Measurements from ENCODE around the gene NELFCD.
"Not testable (repeated sequence)": the region's sequence is repeated elsewhere in the genome, so short reads cannot be mapped to it uniquely, and the experiment has no call there.

The NELFCD gene

DNA sequence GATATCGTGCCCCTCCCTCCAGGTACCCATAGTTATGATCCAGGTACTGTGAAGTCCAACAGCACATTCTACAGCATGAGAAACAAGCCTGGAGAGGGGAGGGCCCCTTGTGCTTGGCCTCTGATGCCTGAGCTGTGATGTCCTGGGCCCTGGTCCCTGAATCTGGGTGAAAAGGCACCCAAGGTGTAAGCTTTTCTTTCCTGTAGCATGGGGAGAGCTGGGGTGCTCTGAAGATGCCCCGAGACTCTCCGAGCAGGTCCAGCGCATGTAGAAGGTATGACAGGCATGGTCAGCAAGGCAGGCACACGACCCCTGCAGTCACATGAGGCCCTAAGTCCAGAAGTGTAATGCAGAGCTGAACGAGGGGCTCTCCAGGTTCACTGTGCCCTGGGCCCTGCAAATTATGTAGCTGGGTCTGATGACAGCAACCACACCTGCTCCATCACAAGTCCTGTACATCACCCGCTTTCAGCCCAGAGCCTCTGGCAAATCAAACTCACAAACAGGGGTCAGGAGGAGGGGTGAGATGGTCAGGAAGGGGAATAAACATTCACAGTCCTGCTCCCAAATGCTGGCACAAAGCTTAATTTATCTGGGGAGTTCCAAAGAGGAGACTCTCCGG, 27.8 kb downstream of the NELFCD start:
- no peaks in the 10 kb centered on the region for H3K9me2 ChIP-seq (replicated peaks; ENCODE audit: insufficient read depth, low read length)
- peaks cover 23% of the 10 kb centered on the region for H3K79me2 ChIP-seq (ENCODE audit: insufficient read depth, low read length)
- no peak overlapping the region for H3K27ac ChIP-seq (ENCODE audit: low read depth, low read length)
- peaks cover 12% of the 10 kb centered on the region for H3F3A ChIP-seq (ENCODE audit: insufficient read depth)
- H2AFZ ChIP-seq (ENCODE audit: low read depth, low read length, severe bottlenecking): no peak overlapping the region
- H3K4me2 ChIP-seq (ENCODE audit: low read depth, low read length, poor library complexity, severe bottlenecking): no peak overlapping the region
- H4K20me1 ChIP-seq (ENCODE audit: low read depth, low read length): 0 out of 2 replicates have a peak, but pooled peaks cover 2% of the 10 kb centered on the region
- no peak overlapping the region for H3K9ac ChIP-seq (ENCODE audit: low read length)
- H3K4me3 ChIP-seq (ENCODE audit: insufficient read depth, low read length, poor library complexity, severe bottlenecking): no peak overlapping the region
- no peaks in the 10 kb centered on the region for H3K9me3 ChIP-seq (ENCODE audit: insufficient read depth, low read length)
- no peaks in the 10 kb centered on the region for H3K27me3 ChIP-seq (ENCODE audit: low read length)
- H3K36me3 ChIP-seq (ENCODE audit: low read length): no peaks in the 10 kb centered on the region
- TF ChIP-seq, protein P1, sequence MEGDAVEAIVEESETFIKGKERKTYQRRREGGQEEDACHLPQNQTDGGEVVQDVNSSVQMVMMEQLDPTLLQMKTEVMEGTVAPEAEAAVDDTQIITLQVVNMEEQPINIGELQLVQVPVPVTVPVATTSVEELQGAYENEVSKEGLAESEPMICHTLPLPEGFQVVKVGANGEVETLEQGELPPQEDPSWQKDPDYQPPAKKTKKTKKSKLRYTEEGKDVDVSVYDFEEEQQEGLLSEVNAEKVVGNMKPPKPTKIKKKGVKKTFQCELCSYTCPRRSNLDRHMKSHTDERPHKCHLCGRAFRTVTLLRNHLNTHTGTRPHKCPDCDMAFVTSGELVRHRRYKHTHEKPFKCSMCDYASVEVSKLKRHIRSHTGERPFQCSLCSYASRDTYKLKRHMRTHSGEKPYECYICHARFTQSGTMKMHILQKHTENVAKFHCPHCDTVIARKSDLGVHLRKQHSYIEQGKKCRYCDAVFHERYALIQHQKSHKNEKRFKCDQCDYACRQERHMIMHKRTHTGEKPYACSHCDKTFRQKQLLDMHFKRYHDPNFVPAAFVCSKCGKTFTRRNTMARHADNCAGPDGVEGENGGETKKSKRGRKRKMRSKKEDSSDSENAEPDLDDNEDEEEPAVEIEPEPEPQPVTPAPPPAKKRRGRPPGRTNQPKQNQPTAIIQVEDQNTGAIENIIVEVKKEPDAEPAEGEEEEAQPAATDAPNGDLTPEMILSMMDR (IDR thresholded peaks at IDR 0.05; ENCODE audit: insufficient read depth, low read length, poor library complexity, severe bottlenecking): no peak
- no peak for TF ChIP-seq EZH2phosphoT487 (conservative IDR thresholded peaks at IDR 0.05; ENCODE audit: low read length)

DNA sequence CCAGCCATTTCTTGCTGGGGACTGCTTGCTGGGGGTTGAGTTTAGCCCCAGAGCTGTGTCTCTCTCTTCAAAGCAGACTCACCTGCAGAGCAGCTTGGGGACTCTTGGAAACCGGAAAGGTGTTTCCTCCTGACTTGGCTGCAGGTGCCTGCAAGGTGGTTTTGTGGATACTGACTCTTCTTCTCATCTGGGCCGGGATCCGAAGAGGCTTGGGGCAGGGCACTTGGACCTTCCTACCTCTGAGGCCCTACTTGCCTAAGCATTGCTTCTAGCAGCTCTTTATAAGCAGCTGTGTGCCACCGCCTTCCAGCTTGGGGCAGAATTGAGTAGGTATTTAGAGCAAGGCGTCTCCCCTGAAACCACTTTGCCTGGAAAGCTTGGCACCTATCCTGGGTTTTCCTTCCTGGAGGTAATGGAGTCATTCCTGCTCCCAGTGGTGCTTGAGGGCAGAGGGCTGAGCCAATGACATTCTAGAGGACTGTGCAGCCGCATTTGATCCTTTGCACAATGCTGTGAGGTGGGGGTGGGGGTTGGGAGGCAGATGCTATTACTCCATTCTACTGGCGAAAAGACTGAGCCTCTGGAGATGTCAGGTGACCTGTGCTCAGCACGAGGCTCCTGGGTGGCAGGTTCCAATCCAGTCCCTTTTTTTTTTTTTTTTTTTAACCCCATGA, 29.4 kb downstream of the NELFCD start:
- H3K9me3 ChIP-seq (ENCODE audit: insufficient read depth, low read length): no peaks in the 10 kb centered on the region
- H3F3A ChIP-seq (ENCODE audit: insufficient read depth): peaks cover 12% of the 10 kb centered on the region
- H2AFZ ChIP-seq (ENCODE audit: low read depth, low read length, severe bottlenecking): no peak overlapping the region
- H4K20me1 ChIP-seq (ENCODE audit: low read depth, low read length): no peaks in the 10 kb centered on the region
- H3K36me3 ChIP-seq (ENCODE audit: low read length): no peaks in the 10 kb centered on the region
- H3K27me3 ChIP-seq (ENCODE audit: low read length): no peaks in the 10 kb centered on the region
- TF ChIP-seq, protein P1 (IDR thresholded peaks at IDR 0.05; ENCODE audit: insufficient read depth, low read length, poor library complexity, severe bottlenecking): no peak
- no peak for TF ChIP-seq EZH2phosphoT487 (conservative IDR thresholded peaks at IDR 0.05; ENCODE audit: low read length)
- no peaks in the 10 kb centered on the region for H3K9me2 ChIP-seq (replicated peaks; ENCODE audit: insufficient read depth, low read length)
- H3K4me3 ChIP-seq (ENCODE audit: insufficient read depth, low read length, poor library complexity, severe bottlenecking): no peak overlapping the region
- peaks cover 13% of the 10 kb centered on the region for H3K79me2 ChIP-seq (ENCODE audit: insufficient read depth, low read length)
- H3K9ac ChIP-seq (ENCODE audit: low read length): no peak overlapping the region
- H3K27ac ChIP-seq (ENCODE audit: low read depth, low read length): no peak overlapping the region
- no peak overlapping the region for H3K4me2 ChIP-seq (ENCODE audit: low read depth, low read length, poor library complexity, severe bottlenecking)

DNA sequence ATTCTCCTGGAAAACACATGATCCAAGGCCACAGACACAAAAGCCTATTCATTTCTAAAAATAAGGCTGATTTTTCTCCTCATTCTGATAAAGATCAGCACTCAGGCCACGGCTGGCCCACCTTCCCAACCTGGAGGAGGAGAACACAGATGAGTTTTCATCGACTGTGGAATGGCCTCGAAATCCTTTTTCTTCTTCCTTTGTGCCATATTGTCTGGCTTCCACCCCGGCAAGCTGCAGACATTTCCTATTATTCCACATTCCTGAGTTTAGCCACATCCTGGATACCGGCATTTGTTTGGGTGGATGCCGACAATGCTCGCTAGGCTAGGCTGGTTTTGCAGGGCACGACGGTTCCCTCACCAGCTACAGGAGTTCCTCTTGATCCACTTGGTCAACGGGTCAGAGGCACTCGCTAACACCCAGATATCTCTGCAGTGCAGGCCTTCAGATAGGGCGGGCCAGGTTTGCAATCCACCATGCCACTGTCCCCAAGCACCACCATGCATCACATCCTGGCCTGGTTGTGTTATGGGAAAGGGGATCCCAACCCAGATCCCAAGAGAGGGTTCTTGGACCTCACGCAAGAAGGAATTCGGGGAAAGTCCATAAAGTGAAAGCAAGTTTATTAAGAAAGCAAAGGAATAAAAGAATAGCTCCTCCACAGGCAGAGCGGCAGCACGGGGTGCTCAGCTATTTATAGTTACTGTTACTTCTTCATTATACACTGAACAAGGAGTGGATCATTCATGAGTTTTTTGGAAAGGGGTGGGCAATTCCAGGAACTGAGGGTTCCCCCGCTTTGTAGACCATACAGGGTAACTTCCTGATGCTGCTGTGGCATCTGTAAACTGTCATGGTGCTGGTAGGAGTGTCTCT, 30.2 kb downstream of the NELFCD start:
- Histone ChIP-seq H3F3A (ENCODE audit: insufficient read depth) (peaks cover 12% of the 10 kb centered on the region), H4K20me1 (ENCODE audit: low read depth, low read length) (no peaks in the 10 kb centered on the region), H3K79me2 (ENCODE audit: insufficient read depth, low read length) (peaks cover 5% of the 10 kb centered on the region), H2AFZ (ENCODE audit: low read depth, low read length, severe bottlenecking) (no peak overlapping the region), H3K27me3 (ENCODE audit: low read length) (no peaks in the 10 kb centered on the region), H3K27ac (ENCODE audit: low read depth, low read length) (no peak overlapping the region), H3K9me2 (replicated peaks; ENCODE audit: insufficient read depth, low read length) (no peaks in the 10 kb centered on the region), H3K4me2 (ENCODE audit: low read depth, low read length, poor library complexity, severe bottlenecking) (no peak overlapping the region), H3K36me3 (ENCODE audit: low read length) (no peaks in the 10 kb centered on the region), H3K9ac (ENCODE audit: low read length) (no peak overlapping the region), H3K4me3 (ENCODE audit: insufficient read depth, low read length, poor library complexity, severe bottlenecking) (no peak overlapping the region), H3K9me3 (ENCODE audit: insufficient read depth, low read length) (no peaks in the 10 kb centered on the region)
- TF ChIP-seq EZH2phosphoT487 (conservative IDR thresholded peaks at IDR 0.05; ENCODE audit: low read length): no peak
- TF ChIP-seq, protein P1 (IDR thresholded peaks at IDR 0.05; ENCODE audit: insufficient read depth, low read length, poor library complexity, severe bottlenecking): no peak

- H3K4me3 ChIP-seq (ENCODE audit: insufficient read depth, low read length, poor library complexity, severe bottlenecking): not testable (repeated sequence)
These were observed 30.8 kb downstream of the NELFCD start for GRCh38 chr20:59011874-59012157.

More at GRCh38 chr20:59011874-59012157, 30.8 kb downstream of the NELFCD start:
- H2AFZ ChIP-seq (ENCODE audit: low read depth, low read length, severe bottlenecking); H3K4me2 ChIP-seq (ENCODE audit: low read depth, low read length, poor library complexity, severe bottlenecking); H3K27ac ChIP-seq (ENCODE audit: low read depth, low read length); H3K36me3 ChIP-seq (ENCODE audit: low read length); H3K9me2 ChIP-seq (replicated peaks; ENCODE audit: insufficient read depth, low read length); H3K27me3 ChIP-seq (ENCODE audit: low read length); H4K20me1 ChIP-seq (ENCODE audit: low read depth, low read length); H3K9ac ChIP-seq (ENCODE audit: low read length); H3K79me2 ChIP-seq (ENCODE audit: insufficient read depth, low read length); H3K9me3 ChIP-seq (ENCODE audit: insufficient read depth, low read length): not testable (repeated sequence)
- peaks cover 12% of the 10 kb centered on the region for H3F3A ChIP-seq (ENCODE audit: insufficient read depth)

Data from SU-DHL-6 (cell line).